GM19099 (cell line): Measurements from ENCODE around the gene GEMIN7.

Experiments
- POLR2A ChIP-seq: IDR thresholded peaks from 3 replicates; pipeline ENCODE4 v1.6.1; 2011; ENCODE audit warnings: low read depth; ENCODE audit not compliant: insufficient read length; ENCODE audit errors: extremely low read depth

The GEMIN7 gene

DNA sequence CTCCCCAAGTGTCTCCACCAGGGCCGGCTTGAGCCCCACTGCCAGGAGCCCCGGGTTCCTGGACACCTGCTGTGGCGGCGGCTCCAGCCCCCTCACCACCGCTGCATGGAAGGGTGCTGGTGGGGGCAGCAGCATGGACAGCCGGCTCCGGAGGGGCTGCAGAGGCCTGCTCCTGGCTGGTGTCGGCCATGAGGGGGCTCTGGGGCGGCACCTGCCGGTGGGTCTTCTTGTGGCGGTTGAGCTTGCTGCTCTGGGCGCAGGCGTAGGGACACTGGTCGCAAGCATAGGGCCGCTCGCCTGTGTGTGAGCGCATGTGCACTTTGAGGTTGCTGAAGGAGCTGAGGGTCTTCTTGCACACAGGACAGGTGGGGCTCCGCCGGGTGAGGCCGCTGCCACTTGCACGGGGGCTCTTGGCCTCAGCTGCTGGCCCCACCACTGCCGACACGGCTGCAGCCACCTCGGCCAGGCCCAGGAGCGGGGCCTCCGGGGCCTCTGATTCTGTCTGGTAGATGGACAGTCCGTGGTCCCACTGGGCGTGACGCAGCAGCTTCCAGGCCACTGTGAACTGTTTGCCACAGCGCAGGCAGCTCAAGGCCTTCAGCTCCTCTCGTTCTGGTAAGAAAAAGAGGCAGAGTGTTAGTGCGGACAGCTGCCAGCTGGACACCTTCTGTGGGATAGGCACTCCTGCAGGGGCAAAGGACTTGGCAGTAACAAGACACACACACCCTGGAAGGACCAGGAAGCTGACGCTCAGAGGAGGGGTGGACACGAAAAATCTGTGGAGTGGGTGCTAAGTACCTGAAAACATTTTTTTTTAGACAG is 6.9 kb upstream of the GEMIN7 start:
- TF ChIP-seq POLR2A, result no peak

DNA sequence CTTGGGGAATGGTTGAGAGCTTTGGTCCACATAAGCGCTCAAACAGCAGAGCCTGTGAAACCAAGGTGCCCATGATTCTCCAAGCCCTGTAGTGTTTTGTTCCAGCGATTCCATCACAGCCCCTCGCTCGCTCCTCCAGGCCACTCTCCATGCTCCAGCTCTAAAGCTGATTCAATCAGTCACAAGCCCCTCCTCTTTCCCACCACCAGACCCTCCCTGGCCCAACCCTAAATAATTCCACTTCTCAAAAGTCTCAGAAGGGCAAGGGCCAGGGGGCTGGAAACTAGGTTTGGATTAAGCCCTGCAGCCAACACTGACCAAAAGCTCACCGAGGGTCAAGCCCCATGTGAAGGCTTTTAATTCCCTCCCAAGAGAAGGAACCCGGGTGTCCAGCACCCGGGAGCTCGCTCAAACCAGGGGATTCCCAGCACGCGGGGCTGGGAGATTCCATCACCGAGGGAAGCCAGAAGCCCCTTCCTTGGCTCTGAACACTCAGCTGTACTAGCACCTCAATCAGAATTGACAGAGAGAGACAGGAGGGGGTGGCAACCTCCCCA is 4.2 kb upstream of the GEMIN7 start:
- TF ChIP-seq POLR2A, result no peak

DNA sequence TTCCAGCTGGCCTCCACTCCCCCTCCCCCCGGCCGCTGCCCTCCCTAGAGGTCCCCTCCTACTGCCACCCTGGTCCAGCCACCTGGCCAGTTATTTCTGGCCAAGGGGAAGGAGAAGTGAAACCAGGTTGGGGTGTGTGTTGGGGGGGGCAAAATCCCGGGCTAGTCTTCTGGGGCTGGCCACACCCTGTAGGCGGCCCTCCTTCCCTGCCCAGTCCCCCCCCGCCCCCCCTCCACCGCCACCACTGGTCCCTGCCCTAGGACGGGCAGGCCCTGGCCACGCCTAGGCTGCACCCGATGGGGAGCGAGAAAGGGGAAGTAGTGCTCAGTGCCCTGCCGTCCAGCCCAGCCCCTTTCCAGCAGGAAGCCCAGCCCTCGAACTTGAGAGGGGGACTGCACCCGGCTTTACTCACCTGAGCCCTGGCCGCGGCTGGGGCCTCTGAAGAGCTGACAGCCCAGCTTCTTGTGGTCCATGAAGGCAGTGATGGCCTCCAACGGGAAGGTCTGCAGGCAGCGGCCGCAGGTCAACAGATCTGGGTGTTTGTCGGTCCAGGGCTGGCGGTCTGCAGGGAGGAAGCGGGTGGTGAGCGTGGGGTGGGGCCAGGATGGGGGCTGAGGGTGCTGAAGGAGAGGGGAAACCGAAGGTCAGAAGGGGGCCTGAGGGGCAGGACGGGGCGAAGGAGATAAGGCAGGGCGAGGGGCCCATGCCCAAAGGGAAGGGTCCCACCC is 3.6 kb upstream of the GEMIN7 start:
- peak; percentile 72 for TF ChIP-seq POLR2A

DNA sequence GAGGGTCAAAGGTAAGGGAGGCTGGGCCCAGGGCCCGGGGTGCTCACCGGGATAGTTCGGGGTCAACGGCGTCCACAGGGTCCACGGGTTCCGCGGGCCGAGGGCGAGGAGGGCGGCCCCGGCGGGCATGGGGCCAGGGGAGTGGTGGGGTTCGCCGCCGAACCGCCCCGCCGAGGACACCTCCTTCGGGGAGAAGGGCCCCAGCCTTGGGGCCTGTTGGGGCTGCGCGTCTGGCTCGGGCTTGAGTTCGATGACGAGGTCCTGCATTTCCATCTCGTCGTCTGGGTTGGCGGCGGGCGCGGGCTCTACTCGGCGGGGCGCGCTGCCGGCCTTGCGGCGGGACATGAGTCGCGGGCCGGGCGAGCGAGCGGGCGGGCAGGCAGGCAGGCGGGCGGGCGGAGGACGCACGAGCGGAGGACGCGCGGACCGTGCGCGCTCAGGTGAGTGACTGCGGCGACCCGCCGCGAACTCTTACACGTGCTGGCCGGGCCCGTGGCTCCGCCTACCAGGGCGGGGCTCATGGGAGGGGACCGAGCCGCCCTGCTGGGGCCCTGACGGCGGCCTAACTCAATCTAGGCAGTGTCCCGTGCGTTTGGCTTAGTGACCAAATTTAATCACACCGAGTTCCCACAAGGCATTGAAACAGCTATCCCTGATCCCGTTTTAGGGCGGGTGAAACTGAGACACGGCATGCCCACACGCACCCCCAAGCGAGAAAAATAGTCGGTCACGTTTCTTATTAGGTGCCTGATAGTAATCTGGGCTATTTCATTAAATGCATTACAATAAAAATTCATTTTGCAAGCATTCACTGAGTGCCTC is 2.8 kb upstream of the GEMIN7 start, which contains the start of gene ZNF296:
TSS of gene ZNF296 (minus strand) at position 450 of the 822 bp plus-strand sequence. CDS start at position 345, 105 bp downstream.
- TF ChIP-seq POLR2A, result peak; percentile 92

DNA sequence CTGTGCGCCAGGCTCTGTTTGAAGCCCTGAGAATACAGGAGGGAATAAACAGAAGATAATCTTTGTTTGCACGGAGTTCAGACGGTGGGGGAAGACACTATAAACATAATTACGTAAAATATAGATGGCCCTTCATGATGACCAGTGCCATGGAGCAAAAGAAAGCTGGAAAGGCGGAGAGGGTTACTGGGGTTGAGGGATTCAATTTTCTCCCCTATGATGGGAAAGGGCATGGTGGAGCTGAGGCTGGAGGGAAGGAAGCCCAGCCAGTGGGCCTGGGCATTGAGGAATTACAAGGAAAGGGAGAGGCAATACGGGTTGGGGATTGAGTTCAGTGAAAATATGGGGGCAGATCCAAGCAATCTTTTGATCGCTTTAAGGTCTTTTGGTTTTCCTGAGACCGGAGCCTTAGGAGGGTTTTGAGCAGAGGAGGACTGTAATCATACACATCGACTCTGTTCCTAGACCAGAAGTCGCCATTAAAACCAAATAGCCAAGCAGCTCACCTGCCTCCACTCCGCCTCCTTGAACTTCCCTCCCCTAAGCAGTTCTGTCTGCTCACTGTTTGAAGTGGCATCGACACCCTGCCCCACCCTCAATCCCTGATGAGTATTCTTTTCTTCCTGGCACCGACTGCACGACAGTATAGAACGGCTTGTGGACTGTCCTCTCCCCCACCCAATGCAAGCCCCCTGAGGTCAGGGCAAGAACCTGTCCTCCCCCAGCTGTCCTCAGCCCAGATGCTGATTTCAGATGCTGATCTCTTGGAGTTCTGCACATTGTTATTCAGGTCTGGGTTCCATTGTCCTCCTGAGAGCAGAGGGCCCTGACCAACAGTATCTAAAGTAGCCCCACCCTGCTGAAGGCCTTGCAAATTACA is 2.0 kb upstream of the GEMIN7 start:
- TF ChIP-seq POLR2A, result no peak

DNA sequence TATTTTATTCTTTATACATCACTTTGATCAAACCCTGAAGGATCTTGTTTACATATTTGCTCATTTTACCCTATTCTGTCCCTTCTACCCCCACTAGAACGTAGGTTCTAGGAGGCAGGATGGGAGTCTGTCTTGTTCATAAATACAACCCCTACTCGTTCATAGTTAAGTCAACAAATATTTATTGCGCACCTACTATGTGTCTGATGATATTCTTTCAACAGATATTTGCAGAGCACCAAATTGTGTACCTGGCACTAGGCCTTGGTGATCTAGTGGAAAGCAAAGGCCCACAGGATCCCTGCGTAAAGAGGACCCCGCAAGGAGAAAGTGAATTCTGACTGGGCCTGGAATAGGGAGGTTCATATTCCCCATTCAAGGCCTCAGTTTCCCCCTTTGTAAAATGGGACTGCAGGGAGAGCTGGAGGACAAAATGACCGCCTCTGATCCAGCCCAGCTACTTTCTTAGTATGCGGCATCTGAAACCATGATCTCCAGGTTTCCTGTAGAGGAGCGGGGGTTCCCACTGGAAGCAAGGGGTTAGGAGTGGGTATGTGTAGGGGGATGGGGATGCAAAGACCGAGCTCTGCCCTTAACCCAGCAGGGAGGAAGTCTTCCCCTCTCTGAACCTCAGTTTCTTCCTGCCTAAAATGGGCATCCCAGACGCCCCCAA is 534 bp upstream of the GEMIN7 start:
- TF ChIP-seq POLR2A, result no peak

DNA sequence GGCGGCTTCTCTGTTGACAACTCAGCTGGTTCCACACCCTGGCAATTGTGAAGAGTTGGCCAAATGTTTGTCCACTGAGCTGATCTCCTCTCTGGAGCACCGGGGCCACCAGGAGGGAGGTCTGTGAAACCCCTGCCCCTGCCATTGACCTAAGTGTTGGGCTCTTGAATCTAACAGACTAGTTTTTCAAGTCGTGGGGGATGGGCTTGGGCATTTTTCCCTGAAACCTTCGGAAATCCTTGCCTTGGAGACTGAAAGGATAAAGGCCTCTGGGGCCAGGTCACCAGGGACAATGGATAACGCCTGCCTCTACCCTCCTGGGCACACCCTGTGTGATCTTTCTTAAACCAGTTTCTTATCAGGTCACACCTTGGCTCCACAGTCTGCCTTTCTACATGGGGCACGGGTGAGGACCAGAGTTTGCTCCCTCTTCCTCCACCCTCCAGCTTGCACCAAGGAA is 881 bp downstream of the GEMIN7 start:
- TF ChIP-seq POLR2A, result no peak

DNA sequence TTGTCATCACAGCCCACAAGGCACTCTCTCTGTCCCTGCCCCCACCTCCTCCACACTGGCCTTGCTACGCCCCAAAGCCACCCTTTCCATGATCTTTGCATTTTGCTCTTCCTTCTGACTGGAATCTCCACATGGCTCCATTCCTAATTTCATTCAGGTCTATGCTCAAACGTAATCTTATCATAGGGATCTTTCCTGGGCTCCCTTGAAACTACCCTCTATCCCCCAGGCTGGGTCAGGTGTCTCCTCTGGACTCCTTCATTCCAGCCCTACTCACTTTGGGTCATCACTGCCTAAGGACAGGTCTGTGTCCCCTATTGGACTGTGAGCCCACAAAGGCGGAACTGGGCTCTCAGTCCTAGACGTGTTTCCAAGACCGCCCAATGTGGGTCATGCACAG is 3.1 kb downstream of the GEMIN7 start:
- TF ChIP-seq POLR2A, result no peak

DNA sequence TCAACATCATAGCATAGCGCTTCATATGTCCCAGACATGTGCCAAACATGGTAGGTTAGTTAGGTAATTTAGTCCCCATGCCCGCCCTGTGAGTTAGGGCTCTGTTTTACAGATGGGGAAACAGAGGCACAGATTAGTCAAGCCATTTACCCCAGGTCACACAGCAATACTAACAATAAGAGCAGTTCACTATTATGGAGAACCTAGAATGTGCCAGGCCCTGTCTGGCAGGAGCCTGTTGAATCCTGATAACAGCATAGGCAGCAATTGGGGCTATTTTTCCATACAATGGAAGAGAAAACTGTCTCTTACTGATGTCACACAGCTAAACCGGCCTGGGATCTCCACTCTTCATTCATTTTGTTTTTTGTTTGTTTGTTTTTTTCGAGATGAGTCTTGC is 7.4 kb downstream of the GEMIN7 start:
- no peak for TF ChIP-seq POLR2A

DNA sequence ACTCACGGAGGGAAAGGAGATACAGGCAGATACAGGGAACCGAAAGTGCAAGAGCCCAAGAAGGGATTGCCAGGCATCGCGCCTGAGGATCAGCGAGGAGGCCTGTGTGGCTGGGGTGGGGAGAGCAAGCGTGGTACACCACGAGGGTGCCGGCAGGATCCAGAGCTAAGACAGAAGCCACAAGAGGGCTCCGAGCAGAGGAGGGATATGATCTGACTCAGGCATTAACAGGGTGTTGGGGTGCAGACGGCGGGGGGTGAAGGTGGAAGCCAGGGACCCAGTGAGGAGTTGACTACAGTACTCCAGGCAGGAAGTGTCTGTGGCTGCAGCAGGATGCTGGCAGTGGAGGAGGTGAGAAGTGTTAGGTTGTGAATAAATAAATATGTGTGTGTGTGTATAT is 8.5 kb downstream of the GEMIN7 start:
- no peak for TF ChIP-seq POLR2A

DNA sequence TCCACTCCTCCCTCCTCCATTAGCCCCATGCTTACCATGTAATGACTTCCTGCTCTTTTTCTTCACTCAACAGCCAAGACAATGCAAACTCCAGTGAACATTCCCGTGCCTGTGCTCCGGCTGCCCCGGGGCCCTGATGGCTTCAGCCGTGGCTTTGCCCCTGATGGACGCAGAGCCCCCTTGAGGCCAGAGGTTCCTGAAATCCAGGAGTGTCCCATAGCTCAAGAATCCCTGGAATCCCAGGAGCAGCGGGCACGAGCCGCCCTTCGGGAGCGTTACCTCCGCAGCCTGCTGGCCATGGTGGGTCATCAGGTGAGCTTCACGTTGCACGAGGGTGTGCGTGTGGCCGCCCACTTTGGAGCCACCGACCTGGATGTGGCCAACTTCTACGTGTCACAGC is 11.0 kb downstream of the GEMIN7 start:
- TF ChIP-seq POLR2A, result no peak

DNA sequence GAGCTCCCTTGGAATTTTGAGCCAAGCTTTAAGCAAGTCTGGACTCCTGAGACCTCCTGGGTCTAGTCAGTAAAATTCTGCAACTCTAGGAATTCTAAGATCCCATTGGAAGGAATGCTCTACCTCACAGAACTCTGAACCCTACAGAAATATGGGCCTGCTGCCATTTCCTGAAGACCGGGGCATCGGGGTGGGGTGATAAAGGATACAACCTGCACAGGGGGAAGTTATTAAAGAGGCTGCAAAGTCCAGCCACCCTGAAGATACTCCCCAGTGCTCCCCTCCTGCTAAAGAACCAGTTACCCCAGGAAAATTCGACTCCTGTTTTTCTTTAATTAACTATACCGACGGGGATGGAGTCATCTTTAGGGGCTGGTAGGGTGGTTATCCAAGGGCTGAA is 11.5 kb downstream of the GEMIN7 start:
- no peak for TF ChIP-seq POLR2A
